H1 (cell line): ENCODE results near the gene ZDHHC8. TPM values are rescaled to one million over a fixed set of nuclear protein-coding genes. Genes with fewer than 3 reads are reported as not detected.

Source experiments
- CHD1 ChIP-seq: IDR thresholded peaks from 2 replicates; pipeline ENCODE4 v1.6.1; 2012; ENCODE audit warnings: low read depth, low read length, improper control_type of control experiment
- CHD7 ChIP-seq: fragments of 300-600 bp; sonication (generic); IDR thresholded peaks from 2 replicates; pipeline ENCODE4 v1.7.1; 2012; ENCODE audit warnings: low read length, moderate library complexity, mild to moderate bottlenecking, inconsistent platforms; ENCODE audit not compliant: insufficient replicate concordance
- HDAC2 ChIP-seq, 2 experiments: fragments of 300-600 bp in 1 of 2; sonication (generic) in 1 of 2; IDR thresholded peaks; 2 replicates each; pipeline ENCODE4 v1.6.1; 2011 to 2012; ENCODE audit warnings: low read depth in 2 of 2, low read length in 2 of 2, mild to moderate bottlenecking in 2 of 2, moderate library complexity in 2 of 2, borderline replicate concordance in 1 of 2, inconsistent platforms in 1 of 2
- HDAC6 ChIP-seq: IDR thresholded peaks from one replicate; pipeline ENCODE4 v1.7.1; 2012; ENCODE audit warnings: low read depth, mild to moderate bottlenecking, inconsistent platforms, low read length, moderate library complexity
- JUN ChIP-seq: IDR thresholded peaks from 2 replicates; pipeline ENCODE4 v1.6.1; 2011; ENCODE audit warnings: low read depth, mild to moderate bottlenecking, improper control_type of control experiment, low read length
- JUND ChIP-seq: IDR thresholded peaks from 2 replicates; pipeline ENCODE4 v1.6.1; 2011; ENCODE audit warnings: mild to moderate bottlenecking, improper control_type of control experiment, low read length
- KDM4A ChIP-seq: IDR thresholded peaks from one replicate; pipeline ENCODE4 v1.7.1; 2012; ENCODE audit warnings: low read depth, mild to moderate bottlenecking, moderate library complexity, low read length, inconsistent platforms; ENCODE audit not compliant: severe bottlenecking
- KDM5A ChIP-seq: fragments of 200-600 bp; IDR thresholded peaks from 2 replicates; pipeline ENCODE4 v1.7.1; 2012; ENCODE audit warnings: mild to moderate bottlenecking, low read length, inconsistent platforms, mixed read lengths
- NRF1 ChIP-seq: IDR thresholded peaks from 2 replicates; pipeline ENCODE4 v1.6.1; 2011; ENCODE audit warnings: mild to moderate bottlenecking, low read depth, low read length, improper control_type of control experiment
- RFX5 ChIP-seq: IDR thresholded peaks from 2 replicates; pipeline ENCODE4 v1.6.1; 2011; ENCODE audit warnings: low read depth, low read length, improper control_type of control experiment, borderline replicate concordance
- SP2 ChIP-seq: IDR thresholded peaks from 2 replicates; pipeline ENCODE4 v1.6.1; 2012; ENCODE audit warnings: mild to moderate bottlenecking, low read length, inconsistent platforms
- SP4 ChIP-seq: IDR thresholded peaks from 2 replicates; pipeline ENCODE4 v1.6.1; 2012; ENCODE audit warnings: low read length, inconsistent platforms
- SRF ChIP-seq: IDR thresholded peaks from 2 replicates; pipeline ENCODE4 v1.6.1; 2011; ENCODE audit warnings: mild to moderate bottlenecking, low read depth, low read length, moderate library complexity
- polyA plus RNA-seq, 7 experiments: library from polyadenylated mRNA; depleted of rRNA in 3 of 7; stranded (reverse) in 5 of 7; unstranded in 2 of 7; fragments of >200 nt in 5 of 7; fragments of 200-250 nt in 2 of 7; gene quantifications; 1 replicate in 5 of 7; 2 replicates in 1 of 7; 4 replicates in 1 of 7; pipeline versions ENCODE4 v1.2.1 to v1.2.3, GENCODE V29; 2011 to 2013; ENCODE audit warnings: missing spikeins in 2 of 7, mixed read lengths in 2 of 7
- total RNA-seq: library from RNA; stranded (reverse); fragmentation: NEBNext Ultra II Directional; extraction: Animal tissue kit (Norgen Biotek cat#: 25700); gene quantifications from 2 replicates; pipeline ENCODE4 v1.2.1, GENCODE V29; 2021

ZDHHC8 gene
- total and polyA plus RNA-seq, 2 of the 8 experiments (the other 6 are each of a cell fraction or from before 2014, with no cell fraction given), result 18.6 to 65.6 TPM

GRCh38 chr22:20166703-20167102 lies 35.1 kb downstream of the ZDHHC8 start (continued):
- TF ChIP-seq CHD7 (no peak), SP4 (no peak), JUND (no peak), KDM5A (no peak), KDM4A (no peak), CHD1 (no peak), JUN (no peak), SP2 (no peak), RFX5 (no peak), HDAC6 (no peak), HDAC2 (IDR thresholded peaks at IDR 0.05; ENCODE audit: borderline replicate concordance in 1 of 2, low read depth in 2 of 2, low read length in 2 of 2) (no peak), NRF1 (no peak), SRF (no peak)
